Measurements from ENCODE around the gene MUSTN1. TPM values are rescaled to one million over a fixed set of nuclear protein-coding genes. Genes with fewer than 3 reads are reported as not detected.

Gene MUSTN1
- total and polyA plus RNA-seq, 2 of the 13 experiments (the other 11 are each of a cell fraction or from before 2014, with no cell fraction given), result 0.84 to 1.4 TPM

DNA sequence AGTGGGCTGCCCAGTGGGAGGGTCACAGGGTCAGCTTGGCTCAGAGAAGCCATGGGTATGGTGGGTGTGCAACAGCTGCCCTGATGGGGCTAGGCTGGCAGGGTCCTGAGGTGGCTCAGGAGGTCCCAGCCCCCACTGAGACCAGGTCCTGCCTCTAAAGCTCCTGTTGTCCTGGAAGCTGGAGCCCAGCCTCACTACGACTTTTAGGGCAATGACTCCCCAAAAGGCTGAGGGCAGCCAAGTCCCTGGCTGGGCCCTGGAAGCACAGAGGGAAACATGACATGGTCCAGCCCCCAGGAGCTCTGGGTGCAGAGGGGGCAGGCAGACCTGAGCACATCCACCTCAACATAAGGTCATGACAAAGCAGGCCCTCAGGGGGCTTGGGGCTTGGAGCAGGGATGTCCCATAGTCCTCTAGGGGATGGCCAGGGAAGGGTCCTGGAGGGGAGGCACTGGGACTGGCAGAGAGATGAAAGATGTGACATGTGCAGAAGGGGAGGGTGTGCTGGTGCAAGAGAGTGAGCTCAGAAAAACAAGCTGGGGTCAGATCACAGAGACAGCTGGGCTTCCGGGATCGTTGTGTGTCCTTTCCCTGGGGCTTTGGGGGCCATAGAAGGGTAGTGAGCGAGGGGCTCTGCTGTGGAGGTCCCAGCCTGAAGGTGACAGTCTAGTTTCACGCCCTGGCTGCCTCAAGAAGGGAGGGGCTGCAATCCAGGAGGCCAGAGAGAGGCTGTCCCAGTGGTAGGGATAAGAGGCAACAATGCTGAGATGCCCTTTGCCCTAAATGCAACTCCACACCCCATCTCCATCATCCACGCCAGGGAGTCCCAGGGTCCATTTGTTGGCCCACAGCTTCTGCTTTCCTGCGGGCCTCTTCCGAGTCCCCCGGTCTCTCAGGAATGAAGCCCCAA is 40.9 kb downstream of the MUSTN1 start (continued):
- TF ChIP-seq, protein P1, sequence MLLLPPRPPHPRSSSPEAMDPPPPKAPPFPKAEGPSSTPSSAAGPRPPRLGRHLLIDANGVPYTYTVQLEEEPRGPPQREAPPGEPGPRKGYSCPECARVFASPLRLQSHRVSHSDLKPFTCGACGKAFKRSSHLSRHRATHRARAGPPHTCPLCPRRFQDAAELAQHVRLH (CRISPR knock-in tag; IDR thresholded peaks at IDR 0.05; ENCODE audit: borderline replicate concordance, low read depth), result peak; percentile 21; the same call in 1 of the 2 replicates
- TF ChIP-seq, protein P2, sequence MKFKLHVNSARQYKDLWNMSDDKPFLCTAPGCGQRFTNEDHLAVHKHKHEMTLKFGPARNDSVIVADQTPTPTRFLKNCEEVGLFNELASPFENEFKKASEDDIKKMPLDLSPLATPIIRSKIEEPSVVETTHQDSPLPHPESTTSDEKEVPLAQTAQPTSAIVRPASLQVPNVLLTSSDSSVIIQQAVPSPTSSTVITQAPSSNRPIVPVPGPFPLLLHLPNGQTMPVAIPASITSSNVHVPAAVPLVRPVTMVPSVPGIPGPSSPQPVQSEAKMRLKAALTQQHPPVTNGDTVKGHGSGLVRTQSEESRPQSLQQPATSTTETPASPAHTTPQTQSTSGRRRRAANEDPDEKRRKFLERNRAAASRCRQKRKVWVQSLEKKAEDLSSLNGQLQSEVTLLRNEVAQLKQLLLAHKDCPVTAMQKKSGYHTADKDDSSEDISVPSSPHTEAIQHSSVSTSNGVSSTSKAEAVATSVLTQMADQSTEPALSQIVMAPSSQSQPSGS (CRISPR knock-in tag; IDR thresholded peaks at IDR 0.05), result 0 out of 2 replicates have a peak, but pooled peaks have one; percentile 15
- no peak for TF ChIP-seq ZNF773 (CRISPR knock-in tag; IDR thresholded peaks at IDR 0.05; ENCODE audit: borderline replicate concordance)
- no peak for TF ChIP-seq MAZ (IDR thresholded peaks at IDR 0.05; ENCODE audit: borderline replicate concordance, low read depth, low read length)
- 0 out of 2 replicates have a peak, but pooled peaks have one; percentile 13 for TF ChIP-seq MAZ (CRISPR knock-in tag; IDR thresholded peaks at IDR 0.05; ENCODE audit: low read depth)
- 0 out of 2 replicates have a peak, but pooled peaks have one; percentile 61 for TF ChIP-seq ZNF572 (CRISPR knock-in tag; IDR thresholded peaks at IDR 0.05)
- TF ChIP-seq GATAD2A (CRISPR knock-in tag; IDR thresholded peaks at IDR 0.05), result no peak; the same call in 1 of the 2 replicates
- TF ChIP-seq TBL1XR1 (IDR thresholded peaks at IDR 0.05; ENCODE audit: borderline replicate concordance, low read length, partially characterized antibody), result peak; percentile 8
- no peak for TF ChIP-seq HMGXB3 (CRISPR knock-in tag; IDR thresholded peaks at IDR 0.05; ENCODE audit: borderline replicate concordance)
- 0 out of 2 replicates have a peak, but pooled peaks have one; percentile 2 for TF ChIP-seq TARDBP (CRISPR knock-in tag; IDR thresholded peaks at IDR 0.05)
- no peak for TF ChIP-seq ZNF430 (CRISPR knock-in tag; IDR thresholded peaks at IDR 0.05)
- TF ChIP-seq KDM2A (CRISPR knock-in tag; IDR thresholded peaks at IDR 0.05; ENCODE audit: borderline replicate concordance, low read depth), result 0 out of 2 replicates have a peak, but pooled peaks have one; percentile 1
- no peak for TF ChIP-seq ZNF17 (CRISPR knock-in tag; IDR thresholded peaks at IDR 0.05)
- TF ChIP-seq DMAP1 (CRISPR knock-in tag; IDR thresholded peaks at IDR 0.05), result peak; percentile 31; the same call in 1 of the 2 replicates
- TF ChIP-seq GLI4 (CRISPR knock-in tag; IDR thresholded peaks at IDR 0.05; ENCODE audit: borderline replicate concordance), result peak; percentile 42; the same call in 1 of the 2 replicates
- no peak for TF ChIP-seq ZSCAN20 (CRISPR knock-in tag; IDR thresholded peaks at IDR 0.05; ENCODE audit: borderline replicate concordance)
- TF ChIP-seq ELF3 (CRISPR knock-in tag; IDR thresholded peaks at IDR 0.05), result peak; percentile 62; the same call in 1 of the 2 replicates
- TF ChIP-seq ZFP1 (CRISPR knock-in tag; IDR thresholded peaks at IDR 0.05), result 0 out of 2 replicates have a peak, but pooled peaks have one; percentile 3
- TF ChIP-seq ARHGAP35 (CRISPR knock-in tag; IDR thresholded peaks at IDR 0.05; ENCODE audit: borderline replicate concordance), result no peak
- no peak for TF ChIP-seq FOXP1 (IDR thresholded peaks at IDR 0.05)
- TF ChIP-seq FOXP1 (CRISPR knock-in tag; IDR thresholded peaks at IDR 0.05), result 0 out of 2 replicates have a peak, but pooled peaks have one; percentile 13
- no peak for TF ChIP-seq ZNF607 (CRISPR knock-in tag; IDR thresholded peaks at IDR 0.05; ENCODE audit: borderline replicate concordance)
- TF ChIP-seq SOX6 (IDR thresholded peaks at IDR 0.05), result no peak
- peak; percentile 57; the same call in 1 of the 2 replicates for TF ChIP-seq SOX6 (CRISPR knock-in tag; IDR thresholded peaks at IDR 0.05)
- TF ChIP-seq ZNF777 (CRISPR knock-in tag; IDR thresholded peaks at IDR 0.05), result no peak
